Transverse colon (tissue), 4 donors: ENCODE measurements around the gene ATP1B3.
"Not testable (repeated sequence)": the region's sequence is repeated elsewhere in the genome, so short reads cannot be mapped to it uniquely, and the experiment has no call there.

Experiments used
- EP300 ChIP-seq: sonication (generic); formaldehyde crosslinking; IDR thresholded peaks from one replicate; pipeline ENCODE4 v1.6.1; 2017; ENCODE audit warnings: antibody characterized with exemption, low read depth
- POLR2A ChIP-seq: fragments of 450-650 bp; IDR thresholded peaks from one replicate; pipeline ENCODE4 v1.6.1; 2016; ENCODE audit warnings: antibody characterized with exemption, mild to moderate bottlenecking, moderate library complexity
- POLR2AphosphoS5 ChIP-seq, 3 donors: sonication (generic); formaldehyde crosslinking; IDR thresholded peaks; one replicate each; pipeline ENCODE4 v1.6.1; 2016; ENCODE audit warnings: antibody characterized with exemption in 3 of 3
- TF ChIP-seq, protein P1 (sequence below), 5 experiments: fragments of 200-600 bp in 3 of 5; fragments of 450-650 bp in 2 of 5; sonication (generic) in 3 of 5; IDR thresholded peaks; 1 replicate in 2 of 5; 2 replicates in 3 of 5; pipeline ENCODE4 v1.5.1; 2016 to 2017; ENCODE audit warnings: antibody characterized with exemption in 5 of 5, inconsistent platforms in 3 of 5, mild to moderate bottlenecking in 2 of 5, moderate library complexity in 1 of 5

DNA sequence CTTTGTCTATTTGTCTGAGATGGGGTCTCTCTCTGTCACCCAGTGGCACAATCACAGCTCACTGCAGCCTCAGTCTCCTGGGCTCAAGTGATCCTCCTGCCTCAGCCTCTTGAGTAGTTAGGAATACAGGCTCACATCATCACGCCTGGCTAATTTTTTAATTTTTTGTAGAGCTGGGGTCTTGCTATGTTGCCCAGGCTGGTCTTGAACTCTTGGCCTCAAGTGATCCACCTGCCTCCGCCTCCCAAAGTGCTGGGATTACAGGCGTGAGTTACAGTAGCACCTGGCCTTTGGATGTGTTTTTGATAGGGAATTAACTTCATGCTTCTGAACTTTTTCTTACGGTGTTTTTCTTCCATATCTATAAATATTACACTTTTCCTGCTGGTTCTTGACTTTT lies 33.5 kb downstream of the ATP1B3 start:
- TF ChIP-seq, protein P1, sequence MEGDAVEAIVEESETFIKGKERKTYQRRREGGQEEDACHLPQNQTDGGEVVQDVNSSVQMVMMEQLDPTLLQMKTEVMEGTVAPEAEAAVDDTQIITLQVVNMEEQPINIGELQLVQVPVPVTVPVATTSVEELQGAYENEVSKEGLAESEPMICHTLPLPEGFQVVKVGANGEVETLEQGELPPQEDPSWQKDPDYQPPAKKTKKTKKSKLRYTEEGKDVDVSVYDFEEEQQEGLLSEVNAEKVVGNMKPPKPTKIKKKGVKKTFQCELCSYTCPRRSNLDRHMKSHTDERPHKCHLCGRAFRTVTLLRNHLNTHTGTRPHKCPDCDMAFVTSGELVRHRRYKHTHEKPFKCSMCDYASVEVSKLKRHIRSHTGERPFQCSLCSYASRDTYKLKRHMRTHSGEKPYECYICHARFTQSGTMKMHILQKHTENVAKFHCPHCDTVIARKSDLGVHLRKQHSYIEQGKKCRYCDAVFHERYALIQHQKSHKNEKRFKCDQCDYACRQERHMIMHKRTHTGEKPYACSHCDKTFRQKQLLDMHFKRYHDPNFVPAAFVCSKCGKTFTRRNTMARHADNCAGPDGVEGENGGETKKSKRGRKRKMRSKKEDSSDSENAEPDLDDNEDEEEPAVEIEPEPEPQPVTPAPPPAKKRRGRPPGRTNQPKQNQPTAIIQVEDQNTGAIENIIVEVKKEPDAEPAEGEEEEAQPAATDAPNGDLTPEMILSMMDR (IDR thresholded peaks at IDR 0.05) = not testable (repeated sequence)
- not testable (repeated sequence) for TF ChIP-seq EP300; POLR2A; POLR2AphosphoS5 (IDR thresholded peaks at IDR 0.05)
